PC-9 (cell line): ENCODE results near the gene MACROD2. TPM values are rescaled to one million over a fixed set of nuclear protein-coding genes. Genes with fewer than 3 reads are reported as not detected.

Experiments
- BruUV-seq: library from RNA; stranded (reverse); fragments of 400-500 nt; replicated peaks from 2 replicates; lab custom pipeline; 2021; lab: Mats Ljungman, UMichigan
- CTCF ChIA-PET: fragments of 300-600 bp; sonication (Branson Sonifier 250); formaldehyde crosslinking; loops from one replicate; lab custom pipeline; 2022; ENCODE audit warnings: antibody characterized with exemption; lab: Charles Lee
- POLR2A ChIA-PET: fragments of 300-600 bp; sonication (Branson Sonifier 250); formaldehyde crosslinking; loops from one replicate; lab custom pipeline; 2022; ENCODE audit warnings: antibody characterized with exemption; ENCODE audit not compliant: unreplicated experiment; lab: Charles Lee
- DNase-seq, 2 experiments: peaks; one replicate each; pipeline versions ENCODE4 v3.0.0 to v3.0.0-alpha.2; 2015 to 2022; ENCODE audit warnings: mixed read lengths in 1 of 2
- H2AFZ ChIP-seq: fragments of 200-600 bp; sonication (generic); 2 replicates; pipeline ENCODE4 v1.8.1; 2017; ENCODE audit warnings: antibody characterized with exemption
- H3F3A ChIP-seq: fragments of 200-600 bp; sonication (generic); 2 replicates; pipeline ENCODE4 v1.8.1; 2017; ENCODE audit warnings: antibody characterized with exemption, mild to moderate bottlenecking, low read depth; ENCODE audit not compliant: insufficient read depth
- H3K27ac ChIP-seq: fragments of 200-600 bp; sonication (generic); 2 replicates; pipeline ENCODE4 v1.6.1; 2016; ENCODE audit warnings: mixed run types
- H3K27me3 ChIP-seq: fragments of 200-600 bp; sonication (generic); 2 replicates; pipeline ENCODE4 v1.6.1; 2016; ENCODE audit warnings: low read depth, mixed run types; ENCODE audit not compliant: insufficient read depth
- H3K36me3 ChIP-seq: fragments of 200-600 bp; sonication (generic); 2 replicates; pipeline ENCODE4 v1.6.1; 2016; ENCODE audit warnings: low read depth, mixed run types
- H3K4me1 ChIP-seq: fragments of 200-600 bp; sonication (generic); replicated peaks from 2 replicates; pipeline ENCODE4 v1.6.1; 2016; ENCODE audit warnings: mixed run types; ENCODE audit not compliant: insufficient read depth
- H3K4me2 ChIP-seq: fragments of 200-600 bp; sonication (generic); 2 replicates; pipeline ENCODE4 v1.6.1; 2017; ENCODE audit warnings: mixed run types
- H3K4me3 ChIP-seq: fragments of 200-600 bp; sonication (generic); 2 replicates; pipeline ENCODE4 v1.6.1; 2016; ENCODE audit warnings: mixed run types
- H3K79me2 ChIP-seq: fragments of 200-600 bp; sonication (generic); 2 replicates; pipeline ENCODE4 v1.6.1; 2017; ENCODE audit warnings: low read depth, mixed run types
- H3K9me2 ChIP-seq: fragments of 200-600 bp; sonication (generic); 2 replicates; pipeline ENCODE4 v1.8.1; 2017; ENCODE audit warnings: mild to moderate bottlenecking; ENCODE audit not compliant: insufficient read depth
- H3K9me3 ChIP-seq: fragments of 200-600 bp; sonication (generic); 2 replicates; pipeline ENCODE4 v1.8.1; 2016; ENCODE audit warnings: low read depth; ENCODE audit not compliant: insufficient read depth
- H4K20me1 ChIP-seq: fragments of 200-600 bp; sonication (generic); 2 replicates; pipeline ENCODE4 v1.8.1; 2017; ENCODE audit not compliant: insufficient read depth
- CTCF ChIP-seq: fragments of 200-600 bp; sonication (generic); conservative IDR thresholded peaks from 2 replicates; pipeline ENCODE4 v1.6.1; 2017; ENCODE audit warnings: mixed run types, antibody characterized with exemption, mild to moderate bottlenecking, moderate library complexity
- EZH2 ChIP-seq: fragments of 200-600 bp; sonication (generic); IDR thresholded peaks from 2 replicates; pipeline ENCODE4 v1.8.0; 2017; ENCODE audit warnings: antibody characterized with exemption, low read depth
- intact Hi-C: fragments of 100-400 bp; cut with micrococcal nuclease; formaldehyde crosslinking; loops from one replicate; pipeline ENCODE4 v1.10.0; 2022; ENCODE audit not compliant: unreplicated experiment
- total RNA-seq: library from RNA; stranded (reverse); gene quantifications from 2 replicates; pipeline ENCODE4 v1.2.3, GENCODE V29; 2021

MACROD2 gene
- total RNA-seq, 1 experiment from 2014 or later = 11.4 TPM

- Histone ChIP-seq H3K4me1 (peaks cover 33% of the 10 kb centered on the region), H3K4me2 (0 out of 2 replicates have a peak overlapping the region, but pooled peaks have one; percentile 4), H3F3A (peaks cover 13% of the 10 kb centered on the region), H3K4me3 (no peak overlapping the region), H3K9me2 (no peaks in the 10 kb centered on the region), H3K79me2 (no peaks in the 10 kb centered on the region), H3K27me3 (no peaks in the 10 kb centered on the region), H4K20me1 (no peaks in the 10 kb centered on the region), H3K27ac (no peak overlapping the region), H2AFZ (no peak overlapping the region), H3K36me3 (no peaks in the 10 kb centered on the region), H3K9me3 (peaks cover 8% of the 10 kb centered on the region)
- no TSS peak for BruUV-seq
- ChIA-PET CTCF (no interaction called here), POLR2A (no interaction called here)
- intact Hi-C loops = no loop called here
- TF ChIP-seq EZH2 (no peak), CTCF (no peak)
- DNase-seq = peak in 1 of 2 experiments; percentile 19
These were observed 2105.5 kb downstream of the MACROD2 start for GRCh38 chr20:16100767-16101166.

Other genes with a start within 250 kb of the MACROD2 start
- 12.4 and 14.8 TPM in 2 replicates for gene ESF1, start 210.6 kb upstream of the MACROD2 start, total RNA-seq
- gene NDUFAF5, start 210.5 kb upstream of the MACROD2 start, total RNA-seq = 22.3 and 24.0 TPM in 2 replicates
- not detected in 2 replicates for gene SEL1L2, start 4.9 kb upstream of the MACROD2 start, total RNA-seq